Gastrocnemius medialis (tissue), 4 donors: ENCODE results near the gene ICAM3.

Experiments used
- POLR2A ChIP-seq, 2 donors: fragments of 450-650 bp; IDR thresholded peaks; one replicate each; pipeline ENCODE4 v1.6.1; 2017; ENCODE audit warnings: antibody characterized with exemption in 2 of 2, mild to moderate bottlenecking in 2 of 2, moderate library complexity in 2 of 2
- TF ChIP-seq, protein P1 (sequence below), 5 experiments: fragments of 450-650 bp in 3 of 5; fragments of 200-600 bp in 2 of 5; sonication (generic) in 2 of 5; IDR thresholded peaks in 4 of 5; conservative IDR thresholded peaks in 1 of 5; 1 replicate in 4 of 5; 2 replicates in 1 of 5; pipeline ENCODE4 v1.5.1; 2016 to 2019; ENCODE audit warnings: antibody characterized with exemption in 5 of 5, mild to moderate bottlenecking in 3 of 5, moderate library complexity in 3 of 5

DNA sequence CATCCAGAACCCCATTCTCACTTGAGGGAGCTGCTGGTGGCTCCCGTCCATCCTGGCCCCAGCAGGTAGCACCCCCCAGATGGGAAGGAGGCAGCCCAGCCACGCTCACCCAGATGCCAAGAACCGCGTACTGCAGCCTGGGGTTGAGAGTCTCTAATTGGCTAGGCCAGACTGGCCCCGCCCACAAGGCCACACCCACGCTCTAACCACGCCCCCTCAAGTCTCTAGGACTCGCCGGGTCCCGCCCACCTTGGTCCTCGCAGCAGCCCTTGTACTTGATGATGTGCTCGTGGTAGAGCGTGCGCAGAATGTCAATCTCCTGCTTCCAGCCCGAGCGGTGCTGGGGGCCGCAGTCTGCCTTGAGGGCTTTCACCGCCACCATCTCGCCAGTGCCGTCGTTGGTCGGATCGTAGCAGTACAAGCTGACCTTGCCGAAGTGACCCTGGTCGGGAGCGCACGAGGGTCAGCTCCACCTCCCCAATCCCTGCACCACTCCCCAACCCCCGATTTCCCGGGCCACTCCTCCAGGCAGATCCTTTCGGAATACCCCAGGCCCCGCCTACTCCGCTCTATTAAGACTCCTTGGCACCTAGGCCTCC is 14.5 kb upstream of the ICAM3 start:
- TF ChIP-seq, protein P1, sequence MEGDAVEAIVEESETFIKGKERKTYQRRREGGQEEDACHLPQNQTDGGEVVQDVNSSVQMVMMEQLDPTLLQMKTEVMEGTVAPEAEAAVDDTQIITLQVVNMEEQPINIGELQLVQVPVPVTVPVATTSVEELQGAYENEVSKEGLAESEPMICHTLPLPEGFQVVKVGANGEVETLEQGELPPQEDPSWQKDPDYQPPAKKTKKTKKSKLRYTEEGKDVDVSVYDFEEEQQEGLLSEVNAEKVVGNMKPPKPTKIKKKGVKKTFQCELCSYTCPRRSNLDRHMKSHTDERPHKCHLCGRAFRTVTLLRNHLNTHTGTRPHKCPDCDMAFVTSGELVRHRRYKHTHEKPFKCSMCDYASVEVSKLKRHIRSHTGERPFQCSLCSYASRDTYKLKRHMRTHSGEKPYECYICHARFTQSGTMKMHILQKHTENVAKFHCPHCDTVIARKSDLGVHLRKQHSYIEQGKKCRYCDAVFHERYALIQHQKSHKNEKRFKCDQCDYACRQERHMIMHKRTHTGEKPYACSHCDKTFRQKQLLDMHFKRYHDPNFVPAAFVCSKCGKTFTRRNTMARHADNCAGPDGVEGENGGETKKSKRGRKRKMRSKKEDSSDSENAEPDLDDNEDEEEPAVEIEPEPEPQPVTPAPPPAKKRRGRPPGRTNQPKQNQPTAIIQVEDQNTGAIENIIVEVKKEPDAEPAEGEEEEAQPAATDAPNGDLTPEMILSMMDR (IDR thresholded peaks at IDR 0.05 in 4 of 5, conservative IDR thresholded peaks at IDR 0.05 in 1 of 5), result no peak
- TF ChIP-seq POLR2A (IDR thresholded peaks at IDR 0.05), result no peak
